Stimulated activated naive CD4-positive, alpha-beta T cell treated with Interleukin-2 at 50 U/mL for 16 hours (primary cell): ENCODE measurements around the gene SSRP1.
A peak's percentile ranks its signal among the peaks of the same experiment; 100 is the strongest.
"Not testable (repeated sequence)": the region's sequence is repeated elsewhere in the genome, so short reads cannot be mapped to it uniquely, and the experiment has no call there.

Experiments used
- DNase-seq: peaks from one replicate; lab custom pipeline; 2025; lab: John Stamatoyannopoulos, UW

Gene SSRP1

GRCh38 chr11:57335343-57336110, at the start of gene SSRP1:
Gene SSRP1, minus strand, starts transcription at chr11:57335892. Its CDS starts 771 bp downstream, at chr11:57335121.
- peak; percentile 85 for DNase-seq

GRCh38 chr11:57380975-57381374, 45.3 kb upstream of the SSRP1 start, which contains the start of gene PRG3:
Gene PRG3, minus strand, starts transcription at chr11:57381150. Its CDS starts 442 bp downstream, at chr11:57380708.
- no peak for DNase-seq

GRCh38 chr11:57379732-57380131, 44.0 kb upstream of the SSRP1 start:
- no peak for DNase-seq

GRCh38 chr11:57378186-57378585, 42.5 kb upstream of the SSRP1 start:
- DNase-seq = no peak

GRCh38 chr11:57377107-57377506, 41.4 kb upstream of the SSRP1 start:
- no peak for DNase-seq

DNA sequence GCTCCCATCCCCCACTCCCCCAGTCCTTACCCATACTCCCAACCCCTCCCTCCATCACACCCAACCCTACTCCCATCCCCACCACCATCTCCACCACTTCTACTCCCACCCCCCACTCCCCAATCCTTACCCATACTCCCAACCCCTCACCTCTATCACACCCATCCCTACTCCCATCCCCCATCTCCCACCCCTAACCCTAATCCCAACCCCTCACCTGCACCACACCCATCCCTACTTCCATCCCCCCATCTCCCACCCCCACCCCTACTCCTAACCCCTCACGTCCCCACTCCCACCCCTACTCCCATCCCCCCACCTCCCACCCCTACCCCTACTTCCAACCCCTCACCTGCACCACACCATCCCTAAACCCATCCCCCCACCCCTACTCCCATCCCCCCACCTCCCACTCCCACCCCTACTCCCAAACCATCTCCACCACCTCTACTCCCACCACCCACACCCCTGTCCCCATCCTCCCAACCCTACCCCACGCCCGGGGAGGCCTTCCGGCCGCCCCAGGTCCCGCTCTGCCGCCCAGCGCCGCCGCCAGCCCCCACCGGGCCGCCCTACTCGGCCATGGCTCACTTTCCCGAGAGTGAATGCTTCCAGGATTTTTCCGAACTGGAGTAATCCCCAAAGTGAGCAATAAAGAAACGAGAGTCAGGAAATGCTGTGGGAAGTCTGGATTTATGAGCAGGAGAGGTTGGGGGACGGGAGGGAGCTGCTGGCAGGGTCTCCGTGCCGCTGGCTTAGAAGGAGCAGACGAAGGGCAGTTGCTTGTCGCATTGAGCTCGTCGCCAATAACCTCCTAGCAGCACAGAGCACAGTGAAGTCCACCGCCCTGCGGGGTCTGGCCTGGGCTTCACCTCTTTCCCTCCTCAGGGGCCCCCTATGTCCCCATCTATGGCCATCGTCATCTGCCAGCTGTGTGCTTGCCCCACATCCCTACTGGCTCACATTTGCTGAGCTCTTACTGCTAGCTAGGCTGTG, 40.7 kb upstream of the SSRP1 start:
- no peak for DNase-seq

DNA sequence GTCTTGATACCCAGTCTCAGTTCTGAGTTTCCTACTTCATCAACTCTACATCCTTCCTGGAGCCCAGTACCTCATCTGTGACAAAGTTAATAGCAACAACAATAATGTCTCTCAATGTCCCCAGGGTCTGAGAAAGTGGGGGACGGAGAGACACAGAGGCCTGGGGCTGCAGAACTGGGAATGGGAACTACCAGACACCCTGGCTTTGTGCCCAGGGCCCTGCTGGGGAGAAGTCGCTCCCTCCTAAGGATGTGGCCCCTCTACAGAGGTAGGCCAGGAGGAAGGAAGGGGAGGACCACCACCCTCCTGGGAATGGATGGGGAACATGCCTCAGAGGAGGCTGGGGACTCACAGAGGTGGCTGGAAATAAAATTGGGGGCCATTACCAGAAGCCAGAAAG, 39.8 kb upstream of the SSRP1 start:
- DNase-seq = no peak

DNA sequence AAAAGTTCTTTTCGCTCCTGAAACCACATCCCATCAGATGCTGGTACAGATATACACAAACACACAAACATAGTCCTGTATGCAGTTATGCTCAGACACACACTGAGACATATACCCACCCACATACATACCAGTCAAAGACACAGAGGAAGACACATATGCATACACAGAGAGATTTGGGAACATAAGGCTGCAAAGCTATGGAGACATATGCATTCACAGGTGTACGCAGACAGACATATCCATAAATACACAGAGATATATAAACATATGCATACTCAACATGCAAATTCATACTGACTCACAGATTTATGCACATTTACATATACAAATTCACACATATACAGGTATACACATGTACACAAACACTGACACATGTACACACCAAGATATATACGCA, 39.3 kb upstream of the SSRP1 start:
- no peak for DNase-seq

DNA sequence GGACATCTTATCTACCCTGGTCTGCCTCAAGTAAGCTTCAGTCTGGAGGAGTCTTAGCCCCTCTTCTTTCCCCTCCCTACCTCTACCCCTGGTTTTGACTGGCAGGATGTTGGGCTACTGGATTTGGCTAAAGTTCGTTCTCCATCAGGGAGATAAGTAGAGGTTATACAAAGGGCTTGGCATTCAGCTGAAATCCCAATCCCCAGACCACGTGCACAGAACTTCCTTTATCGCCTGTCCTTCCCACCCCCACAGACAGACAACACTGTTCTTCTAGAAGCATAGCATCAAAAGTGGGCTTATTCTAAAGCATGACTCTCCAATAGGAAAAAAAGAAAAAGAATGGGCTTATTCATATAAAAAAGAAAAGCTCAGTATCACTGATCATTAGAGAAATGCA, 37.5 kb upstream of the SSRP1 start:
- no peak for DNase-seq

- no peak for DNase-seq
Observed at GRCh38 chr11:57370941-57371340, 35.2 kb upstream of the SSRP1 start.

GRCh38 chr11:57370251-57370650, 34.6 kb upstream of the SSRP1 start:
- no peak for DNase-seq

DNA sequence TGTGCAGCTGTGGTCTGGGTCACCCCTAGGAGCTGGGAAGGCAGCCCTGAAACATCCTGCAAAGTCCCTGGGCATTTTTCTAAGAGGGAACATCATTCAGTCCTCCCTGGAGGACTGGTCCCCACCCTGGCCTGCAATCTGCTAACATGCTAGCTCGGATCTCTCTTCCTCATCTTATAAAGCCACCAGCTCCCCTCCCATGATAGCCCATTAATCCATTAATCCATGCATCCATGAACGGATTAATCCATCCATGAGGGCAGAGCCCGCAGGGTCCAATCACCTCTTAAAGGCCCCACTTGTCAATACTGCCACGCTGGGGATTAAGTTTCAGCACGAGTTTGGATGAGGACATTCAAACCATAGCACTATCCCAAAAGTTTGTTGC, 33.1 kb upstream of the SSRP1 start:
- DNase-seq = no peak

DNA sequence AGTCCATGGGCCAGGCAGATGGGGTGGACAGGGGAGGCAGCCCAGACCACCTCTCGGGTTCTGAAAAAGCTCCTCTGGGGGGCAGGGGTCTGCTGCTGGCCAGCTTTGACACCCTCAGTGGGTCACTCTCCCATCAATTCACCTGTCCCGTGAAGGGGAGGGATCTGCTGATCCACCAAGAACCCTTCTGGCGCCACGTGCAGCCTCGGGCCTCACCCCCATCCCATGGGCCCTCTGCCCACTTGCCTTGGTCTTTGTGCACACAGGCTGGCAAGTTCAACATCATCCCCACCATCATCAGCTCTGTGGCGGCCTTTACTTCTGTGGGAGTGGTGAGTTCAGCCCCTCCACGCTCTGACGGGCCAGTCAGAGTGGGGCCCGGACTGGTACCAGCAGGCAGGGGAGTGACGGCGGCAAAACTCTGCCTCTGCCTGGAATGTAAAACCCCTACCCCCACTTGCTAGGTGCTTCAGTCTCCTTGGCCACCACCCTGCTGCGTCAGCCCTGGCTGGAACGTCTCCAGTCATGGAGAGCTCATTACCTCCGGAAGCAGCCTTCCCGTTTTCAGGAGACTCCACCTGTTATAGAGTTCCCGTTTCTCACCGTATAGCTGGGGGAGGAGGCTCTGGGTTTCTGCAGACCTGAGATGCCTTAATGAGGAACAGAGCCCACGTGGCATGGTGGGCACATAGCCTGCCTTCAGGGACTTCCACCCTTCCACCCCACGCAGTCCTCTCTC, 32.6 kb upstream of the SSRP1 start:
- DNase-seq = no peak

DNA sequence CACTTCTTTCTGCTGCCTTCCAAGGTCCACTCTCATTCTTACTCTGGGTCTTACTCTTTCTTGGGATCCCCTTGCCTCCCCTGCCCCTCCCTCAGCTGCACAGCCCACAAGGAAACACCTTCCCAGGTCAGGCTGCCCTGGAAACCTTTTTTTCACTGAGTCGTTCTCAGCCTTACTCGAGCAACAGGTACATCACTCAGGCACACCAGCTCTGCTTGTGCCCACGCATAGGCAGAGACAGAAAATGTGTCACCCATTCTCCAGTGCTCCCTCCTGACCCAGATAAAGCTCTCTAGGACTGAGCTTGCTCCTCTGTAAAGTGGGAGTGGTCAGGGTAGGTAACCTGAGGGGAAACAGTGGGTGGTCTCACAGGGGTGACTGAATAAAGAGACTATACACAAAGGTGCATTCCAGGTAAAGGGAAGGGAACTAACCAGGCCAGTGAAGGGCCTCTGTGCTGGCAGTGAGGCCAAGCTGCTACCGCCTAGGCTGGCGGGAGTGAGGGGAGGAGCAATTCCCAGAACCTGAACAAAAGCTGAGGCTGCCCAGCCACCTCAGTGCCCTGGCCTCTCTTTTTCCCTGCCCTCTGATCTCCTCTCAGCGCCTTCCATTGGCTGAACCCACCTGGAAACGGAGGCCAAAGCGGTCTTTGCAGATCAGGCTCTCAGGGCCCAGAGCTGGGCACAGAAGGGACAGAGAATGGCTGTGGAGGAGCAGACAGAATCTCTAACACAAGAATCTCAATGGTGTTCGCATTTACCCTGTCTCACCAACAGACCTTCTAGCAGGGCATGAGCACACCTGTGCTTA, 29.4 kb upstream of the SSRP1 start:
- DNase-seq = no peak

DNA sequence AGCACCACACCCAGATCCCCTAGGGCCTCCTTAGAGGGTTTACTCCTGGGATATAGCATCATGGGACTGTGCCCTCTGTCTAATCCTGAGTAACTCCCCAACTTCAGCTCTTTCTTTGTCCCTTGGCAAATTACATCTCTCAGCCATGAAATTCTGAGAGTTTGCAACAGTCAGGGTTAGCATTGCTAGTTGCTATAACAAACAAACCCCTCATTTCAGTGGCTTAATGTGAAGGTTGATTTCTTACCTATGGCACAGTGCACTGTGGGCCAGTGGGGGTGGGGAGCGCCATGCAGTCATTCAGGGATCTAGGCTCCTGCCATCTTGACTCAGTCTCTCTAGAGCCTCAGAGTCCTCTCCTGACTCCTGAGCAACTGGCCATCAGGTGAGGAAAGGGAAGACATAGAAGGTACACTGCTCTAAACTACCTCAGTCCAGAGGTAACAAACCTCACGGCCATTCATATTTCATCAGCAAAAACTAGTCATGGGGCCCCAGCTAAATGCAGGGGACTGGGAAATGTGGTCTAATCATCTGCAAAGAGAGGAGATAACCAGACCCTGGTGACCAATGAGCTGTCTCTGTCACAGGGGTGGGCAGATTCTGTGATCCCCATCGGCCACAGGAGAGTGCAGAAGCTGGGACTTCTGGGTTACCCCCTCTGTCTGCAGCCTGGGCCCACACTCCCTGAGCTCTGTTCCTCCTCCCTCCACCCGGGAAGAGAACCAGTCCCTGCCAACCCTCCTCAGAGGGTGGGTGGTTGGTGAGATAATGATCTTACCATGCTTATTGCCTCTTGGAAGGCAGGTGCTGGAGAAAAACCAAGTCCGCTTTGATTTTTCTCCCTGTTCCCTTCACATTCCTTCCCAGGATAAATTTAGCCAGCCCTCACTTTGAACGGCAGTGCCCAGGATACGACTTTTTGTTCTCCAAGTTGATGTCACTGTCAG, 27.7 kb upstream of the SSRP1 start:
- no peak for DNase-seq

- no peak for DNase-seq
Observed at GRCh38 chr11:57361926-57362325, 26.2 kb upstream of the SSRP1 start.

DNA sequence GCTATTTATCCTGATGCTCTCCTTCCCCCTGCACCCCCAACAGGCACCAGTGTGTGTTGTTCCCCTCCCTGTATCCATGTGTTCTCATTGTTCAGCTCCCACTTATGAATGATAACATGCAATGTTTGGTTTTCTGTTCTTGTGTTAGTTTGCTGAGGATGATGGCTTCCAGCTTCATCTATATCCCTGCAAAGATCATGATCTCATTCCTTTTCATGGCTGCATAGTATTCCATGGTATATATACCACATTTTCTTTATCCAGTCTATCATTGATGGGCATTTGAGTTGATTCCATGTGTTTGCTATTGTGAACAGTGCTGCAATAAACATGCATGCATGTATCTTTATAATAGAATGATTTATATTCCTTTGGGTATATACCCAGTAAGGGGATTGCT, 25.7 kb upstream of the SSRP1 start:
- DNase-seq = not testable (repeated sequence)

- DNase-seq = no peak
Observed at GRCh38 chr11:57360991-57361390, 25.3 kb upstream of the SSRP1 start.

- no peak for DNase-seq
Observed at GRCh38 chr11:57359896-57360690, 24.4 kb upstream of the SSRP1 start.
